HFF-Myc (cell line): ENCODE measurements around the gene TMEM117.
"Not testable (repeated sequence)": the region's sequence is repeated elsewhere in the genome, so short reads cannot be mapped to it uniquely, and the experiment has no call there.

Source experiments
- DNase-seq: peaks from one replicate; pipeline ENCODE4 v3.0.0-alpha.2; 2011; ENCODE audit warnings: low read depth; ENCODE audit errors: extremely low read depth
- H3K4me3 ChIP-seq: replicated peaks from 2 replicates; pipeline ENCODE4 v1.5.1; 2011; ENCODE audit warnings: low read depth, mild to moderate bottlenecking, control low read depth, low read length
- TF ChIP-seq, protein P1 (sequence below): IDR thresholded peaks from 2 replicates; pipeline ENCODE4 v1.5.1; 2012; ENCODE audit warnings: mild to moderate bottlenecking, low read depth, low read length, control low read depth; ENCODE audit errors: missing control alignments

TMEM117 gene

GRCh38 chr12:44034906-44035305 is 199.0 kb downstream of the TMEM117 start:
- TF ChIP-seq, protein P1, sequence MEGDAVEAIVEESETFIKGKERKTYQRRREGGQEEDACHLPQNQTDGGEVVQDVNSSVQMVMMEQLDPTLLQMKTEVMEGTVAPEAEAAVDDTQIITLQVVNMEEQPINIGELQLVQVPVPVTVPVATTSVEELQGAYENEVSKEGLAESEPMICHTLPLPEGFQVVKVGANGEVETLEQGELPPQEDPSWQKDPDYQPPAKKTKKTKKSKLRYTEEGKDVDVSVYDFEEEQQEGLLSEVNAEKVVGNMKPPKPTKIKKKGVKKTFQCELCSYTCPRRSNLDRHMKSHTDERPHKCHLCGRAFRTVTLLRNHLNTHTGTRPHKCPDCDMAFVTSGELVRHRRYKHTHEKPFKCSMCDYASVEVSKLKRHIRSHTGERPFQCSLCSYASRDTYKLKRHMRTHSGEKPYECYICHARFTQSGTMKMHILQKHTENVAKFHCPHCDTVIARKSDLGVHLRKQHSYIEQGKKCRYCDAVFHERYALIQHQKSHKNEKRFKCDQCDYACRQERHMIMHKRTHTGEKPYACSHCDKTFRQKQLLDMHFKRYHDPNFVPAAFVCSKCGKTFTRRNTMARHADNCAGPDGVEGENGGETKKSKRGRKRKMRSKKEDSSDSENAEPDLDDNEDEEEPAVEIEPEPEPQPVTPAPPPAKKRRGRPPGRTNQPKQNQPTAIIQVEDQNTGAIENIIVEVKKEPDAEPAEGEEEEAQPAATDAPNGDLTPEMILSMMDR = no peak
- DNase-seq = no peak
- no peak overlapping the region for H3K4me3 ChIP-seq

GRCh38 chr12:44036875-44037443 is 201.1 kb downstream of the TMEM117 start:
- H3K4me3 ChIP-seq = no peak overlapping the region
- TF ChIP-seq, protein P1 = no peak
- DNase-seq = no peak

DNA sequence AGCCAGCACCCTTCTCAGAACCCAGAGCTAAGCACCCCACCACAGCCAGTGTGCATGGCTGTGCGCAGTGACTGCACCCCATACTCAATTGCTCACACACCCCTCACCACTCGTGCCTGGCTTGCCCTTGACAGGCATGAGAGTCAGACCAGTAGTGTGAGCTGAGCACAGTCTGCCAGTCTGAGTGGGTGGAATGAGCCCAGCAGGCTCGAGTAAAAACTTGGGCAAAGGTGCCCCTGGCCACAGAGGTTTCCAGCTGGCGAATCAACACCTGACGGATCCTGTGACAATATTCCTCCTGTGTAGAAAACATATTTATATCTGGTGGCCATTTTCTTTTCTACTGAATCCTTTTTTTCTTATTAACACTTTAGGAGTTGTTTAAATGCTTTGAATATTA is 202.5 kb downstream of the TMEM117 start:
- TF ChIP-seq, protein P1 = no peak
- no peak for DNase-seq
- H3K4me3 ChIP-seq = no peak overlapping the region

- not testable (repeated sequence) for DNase-seq
Observed at GRCh38 chr12:44044491-44044890, 208.6 kb downstream of the TMEM117 start.

DNA sequence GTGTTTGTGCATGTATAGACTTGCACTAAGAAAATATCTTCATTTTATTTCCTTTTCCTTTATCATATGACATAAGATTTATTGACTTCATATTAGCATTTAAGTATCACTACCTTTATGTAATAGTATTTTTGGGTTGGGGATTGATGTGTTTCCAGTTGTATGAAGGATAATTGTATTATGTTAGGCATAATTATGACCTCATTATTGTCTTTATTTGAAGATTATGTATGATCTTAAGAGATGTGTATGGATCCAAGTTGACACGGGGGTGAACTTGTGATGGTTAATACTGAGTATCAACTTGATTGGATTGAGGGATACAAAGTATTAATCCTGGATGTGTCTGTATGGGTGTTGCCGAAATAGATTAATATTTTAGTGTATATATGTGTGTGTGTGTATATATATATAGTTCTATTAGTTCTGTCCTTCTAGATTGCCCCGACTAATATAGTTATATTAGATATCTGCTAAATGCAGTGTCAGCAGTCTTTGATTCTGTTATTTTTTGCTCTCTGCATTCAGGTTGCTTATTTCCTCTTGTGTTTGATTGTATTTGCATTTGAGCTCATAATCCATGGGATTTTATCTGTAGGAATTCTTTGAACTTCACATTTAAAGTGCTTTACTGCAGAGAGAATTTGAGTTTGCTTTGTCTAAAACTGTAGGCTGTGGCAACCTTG is 211.0 kb downstream of the TMEM117 start:
- no peak for DNase-seq
- TF ChIP-seq, protein P1 = no peak
- no peak overlapping the region for H3K4me3 ChIP-seq

More at GRCh38 chr12:44044491-44044890, 208.6 kb downstream of the TMEM117 start:
- not testable (repeated sequence) for H3K4me3 ChIP-seq

GRCh38 chr12:44052554-44052953 is 216.7 kb downstream of the TMEM117 start:
- no peak overlapping the region for H3K4me3 ChIP-seq
- TF ChIP-seq, protein P1 = no peak
- DNase-seq = no peak

DNA sequence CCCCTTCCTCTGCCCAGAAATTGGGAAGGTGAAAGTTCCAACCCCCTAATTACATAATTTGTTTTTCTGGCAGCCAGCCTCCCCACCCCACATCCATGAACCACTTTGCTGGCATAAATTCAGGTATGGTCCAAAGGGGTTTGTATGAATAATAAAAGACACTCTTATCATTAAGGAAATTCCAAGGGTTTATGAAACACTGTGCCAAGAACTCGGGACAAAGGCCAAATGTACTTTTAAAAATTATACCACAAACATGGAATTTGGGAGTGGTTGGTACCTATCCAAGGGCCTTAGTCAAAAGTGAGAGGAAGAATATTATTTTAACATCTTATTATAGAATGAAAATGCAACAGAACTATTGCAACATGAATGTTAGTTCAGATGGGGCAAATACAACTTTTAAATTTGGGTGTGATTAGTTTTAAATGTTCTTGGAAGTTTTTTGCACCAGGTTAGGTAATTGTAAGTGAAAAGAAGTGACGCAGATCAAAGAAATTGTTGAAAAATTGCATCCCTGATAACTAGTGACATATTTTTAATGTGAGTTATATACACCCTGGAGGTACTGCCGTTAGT is 217.8 kb downstream of the TMEM117 start:
- no peak overlapping the region for H3K4me3 ChIP-seq
- DNase-seq = no peak
- TF ChIP-seq, protein P1 = no peak
